ENCODE measurements around the gene MAK.

The MAK gene

GRCh38 chr6:10794239-10794638, 44.1 kb downstream of the MAK start:
- DNase-seq, result no peak
- no peaks in the 10 kb centered on the region for H4K20me1 ChIP-seq (ENCODE audit: insufficient read depth, low read length)
- TF ChIP-seq CTCF (IDR thresholded peaks at IDR 0.05; ENCODE audit: low read length) (no peak), EZH2phosphoT487 (IDR thresholded peaks at IDR 0.05; ENCODE audit: low read length) (no peak), EZH2 (optimal IDR thresholded peaks at IDR 0.05; ENCODE audit: low read depth, low read length) (no peak)
- H3K79me2 ChIP-seq (ENCODE audit: low read length), result no peaks in the 10 kb centered on the region
- no peak overlapping the region for H3K27ac ChIP-seq (ENCODE audit: low read length)
- H3K36me3 ChIP-seq (replicated peaks; ENCODE audit: insufficient read depth, low read length), result no peaks in the 10 kb centered on the region
- no peak overlapping the region for H3K4me2 ChIP-seq (ENCODE audit: low read depth, low read length)
- H3K9ac ChIP-seq (ENCODE audit: low read length), result no peak overlapping the region
- no peaks in the 10 kb centered on the region for H3K4me1 ChIP-seq (ENCODE audit: low read length)
- no peak overlapping the region for H2AFZ ChIP-seq (ENCODE audit: low read length)
- H3K9me2 ChIP-seq (replicated peaks; ENCODE audit: insufficient read depth, low read length), result no peaks in the 10 kb centered on the region
- no peaks in the 10 kb centered on the region for H3F3A ChIP-seq (ENCODE audit: insufficient read depth, low read length)
- H3K27me3 ChIP-seq (replicated peaks; ENCODE audit: insufficient read depth, low read length), result no peaks in the 10 kb centered on the region
- H3K4me3 ChIP-seq (ENCODE audit: low read length), result no peak overlapping the region
- H3K9me3 ChIP-seq (replicated peaks; ENCODE audit: insufficient read depth, low read length), result no peaks in the 10 kb centered on the region

- no peaks in the 10 kb centered on the region for H3K27me3 ChIP-seq (replicated peaks; ENCODE audit: insufficient read depth, low read length)
- no peak overlapping the region for H3K4me2 ChIP-seq (ENCODE audit: low read depth, low read length)
- H3K36me3 ChIP-seq (replicated peaks; ENCODE audit: insufficient read depth, low read length), result no peaks in the 10 kb centered on the region
- H3K4me3 ChIP-seq (ENCODE audit: low read length), result no peak overlapping the region
- no peak overlapping the region for H3K9ac ChIP-seq (ENCODE audit: low read length)
- no peaks in the 10 kb centered on the region for H4K20me1 ChIP-seq (ENCODE audit: insufficient read depth, low read length)
- DNase-seq, result no peak
- no peaks in the 10 kb centered on the region for H3K4me1 ChIP-seq (ENCODE audit: low read length)
- no peaks in the 10 kb centered on the region for H3K9me3 ChIP-seq (replicated peaks; ENCODE audit: insufficient read depth, low read length)
- H3K9me2 ChIP-seq (replicated peaks; ENCODE audit: insufficient read depth, low read length), result no peaks in the 10 kb centered on the region
- TF ChIP-seq EZH2 (optimal IDR thresholded peaks at IDR 0.05; ENCODE audit: low read depth, low read length) (no peak), EZH2phosphoT487 (IDR thresholded peaks at IDR 0.05; ENCODE audit: low read length) (no peak), CTCF (IDR thresholded peaks at IDR 0.05; ENCODE audit: low read length) (no peak)
- no peak overlapping the region for H3K27ac ChIP-seq (ENCODE audit: low read length)
- no peak overlapping the region for H2AFZ ChIP-seq (ENCODE audit: low read length)
- H3F3A ChIP-seq (ENCODE audit: insufficient read depth, low read length), result no peaks in the 10 kb centered on the region
- no peaks in the 10 kb centered on the region for H3K79me2 ChIP-seq (ENCODE audit: low read length)
These were observed 44.6 kb downstream of the MAK start for GRCh38 chr6:10793695-10794094.

GRCh38 chr6:10793035-10793434, 45.3 kb downstream of the MAK start:
- Histone ChIP-seq H3K27me3 (replicated peaks; ENCODE audit: insufficient read depth, low read length) (no peaks in the 10 kb centered on the region), H3K9ac (ENCODE audit: low read length) (no peak overlapping the region), H4K20me1 (ENCODE audit: insufficient read depth, low read length) (no peaks in the 10 kb centered on the region), H3K4me3 (ENCODE audit: low read length) (no peak overlapping the region), H2AFZ (ENCODE audit: low read length) (no peak overlapping the region), H3K4me2 (ENCODE audit: low read depth, low read length) (no peak overlapping the region), H3K36me3 (replicated peaks; ENCODE audit: insufficient read depth, low read length) (no peaks in the 10 kb centered on the region), H3K27ac (ENCODE audit: low read length) (no peak overlapping the region), H3K4me1 (ENCODE audit: low read length) (no peaks in the 10 kb centered on the region), H3F3A (ENCODE audit: insufficient read depth, low read length) (no peaks in the 10 kb centered on the region), H3K9me2 (replicated peaks; ENCODE audit: insufficient read depth, low read length) (no peaks in the 10 kb centered on the region), H3K9me3 (replicated peaks; ENCODE audit: insufficient read depth, low read length) (no peaks in the 10 kb centered on the region), H3K79me2 (ENCODE audit: low read length) (no peaks in the 10 kb centered on the region)
- TF ChIP-seq EZH2phosphoT487 (IDR thresholded peaks at IDR 0.05; ENCODE audit: low read length) (no peak), EZH2 (optimal IDR thresholded peaks at IDR 0.05; ENCODE audit: low read depth, low read length) (no peak), CTCF (IDR thresholded peaks at IDR 0.05; ENCODE audit: low read length) (no peak)
- DNase-seq, result no peak

Data from MM.1S (cell line).